Measurements from ENCODE around the gene TAS2R7. TPM values are rescaled to one million over a fixed set of nuclear protein-coding genes. Genes with fewer than 3 reads are reported as not detected.

Gene TAS2R7
- total RNA-seq, 4 donors from 2014 or later: not detected

- no peak overlapping the region for H3K27ac ChIP-seq (replicated peaks in 1 of 4)
- intact Hi-C loops (cut with DNase I): no loop called here
- no peaks in the 10 kb centered on the region for H3K36me3 ChIP-seq
- H3K4me3 ChIP-seq: no peak overlapping the region
- no peaks in the 10 kb centered on the region for H3K9me3 ChIP-seq
- no peak for TF ChIP-seq EP300 (IDR thresholded peaks at IDR 0.05)
- no peak for TF ChIP-seq POLR2A (IDR thresholded peaks at IDR 0.05; ENCODE audit: low read depth)
- TF ChIP-seq POLR2AphosphoS5 (IDR thresholded peaks at IDR 0.05): no peak
- TF ChIP-seq CTCF (IDR thresholded peaks at IDR 0.05): no peak
- no peaks in the 10 kb centered on the region for H3K4me1 ChIP-seq
- DNase-seq (ENCODE audit: extremely low spot score): no peak
- 75% methylated on average over 5 of the region's 5 CpGs for WGBS
- H3K27me3 ChIP-seq: no peaks in the 10 kb centered on the region
Observed at GRCh38 chr12:10783252-10783651, 19.2 kb downstream of the TAS2R7 start.

GRCh38 chr12:10779103-10779502 lies 23.3 kb downstream of the TAS2R7 start:
- TF ChIP-seq POLR2AphosphoS5 (IDR thresholded peaks at IDR 0.05) (no peak), POLR2A (IDR thresholded peaks at IDR 0.05; ENCODE audit: low read depth) (no peak), CTCF (IDR thresholded peaks at IDR 0.05) (no peak), EP300 (IDR thresholded peaks at IDR 0.05) (no peak)

GRCh38 chr12:10771132-10771733 lies 31.2 kb downstream of the TAS2R7 start:
- H3K4me3 ChIP-seq: no peak overlapping the region
- WGBS: 0% methylated on average over 1 of the region's 1 CpG
- H3K9me3 ChIP-seq: no peaks in the 10 kb centered on the region
- TF ChIP-seq POLR2A (IDR thresholded peaks at IDR 0.05; ENCODE audit: low read depth): no peak
- TF ChIP-seq CTCF (IDR thresholded peaks at IDR 0.05): peak; percentile 64 to 70 (median 66)
- no peak for TF ChIP-seq EP300 (IDR thresholded peaks at IDR 0.05)
- no peak for TF ChIP-seq POLR2AphosphoS5 (IDR thresholded peaks at IDR 0.05)
- no peak for DNase-seq (ENCODE audit: extremely low spot score)
- no peak overlapping the region for H3K27ac ChIP-seq (replicated peaks in 1 of 4)
- intact Hi-C loops (cut with DNase I): loop anchor here (2.0 kb wide), 1 partner anchor 428 kb away; no protein-coding TSS in a partner anchor
- H3K36me3 ChIP-seq: no peaks in the 10 kb centered on the region
- H3K27me3 ChIP-seq: peaks cover 0 to 27% (median 2%) of the 10 kb centered on the region in 4 donors
- no peaks in the 10 kb centered on the region for H3K4me1 ChIP-seq

More at GRCh38 chr12:10779103-10779502, 23.3 kb downstream of the TAS2R7 start:
- Histone ChIP-seq H3K27me3 (no peaks in the 10 kb centered on the region), H3K27ac (replicated peaks in 1 of 4) (no peak overlapping the region), H3K4me1 (no peaks in the 10 kb centered on the region), H3K36me3 (no peaks in the 10 kb centered on the region), H3K4me3 (no peak overlapping the region), H3K9me3 (no peaks in the 10 kb centered on the region)
- intact Hi-C loops (cut with DNase I): no loop called here
- WGBS: 86% methylated on average over 2 of the region's 2 CpGs
- no peak for DNase-seq (ENCODE audit: extremely low spot score)

- peaks cover 0 to 18% (median 16%) of the 10 kb centered on the region in 4 donors for H3K9me3 ChIP-seq
- no peak overlapping the region for H3K27ac ChIP-seq (replicated peaks in 1 of 4)
- no peaks in the 10 kb centered on the region for H3K4me1 ChIP-seq
- intact Hi-C loops (cut with DNase I): no loop called here
- DNase-seq (ENCODE audit: extremely low spot score): no peak
- no peaks in the 10 kb centered on the region for H3K36me3 ChIP-seq
- WGBS: 27% methylated on average over 2 of the region's 2 CpGs
- H3K4me3 ChIP-seq: no peak overlapping the region
- peaks cover 0 to 33% (median 2%) of the 10 kb centered on the region in 4 donors for H3K27me3 ChIP-seq
- TF ChIP-seq CTCF (IDR thresholded peaks at IDR 0.05): no peak
- TF ChIP-seq POLR2AphosphoS5 (IDR thresholded peaks at IDR 0.05): no peak
- no peak for TF ChIP-seq POLR2A (IDR thresholded peaks at IDR 0.05; ENCODE audit: low read depth)
- TF ChIP-seq EP300 (IDR thresholded peaks at IDR 0.05): no peak
Observed at GRCh38 chr12:10759657-10760056, 42.8 kb downstream of the TAS2R7 start.

GRCh38 chr12:10756194-10756593 lies 46.2 kb downstream of the TAS2R7 start:
- Histone ChIP-seq H3K4me3 (no peak overlapping the region), H3K27ac (replicated peaks in 1 of 4) (no peak overlapping the region), H3K27me3 (peaks cover 0 to 22% (median 0%) of the 10 kb centered on the region in 4 donors), H3K36me3 (no peaks in the 10 kb centered on the region), H3K9me3 (peaks cover 0 to 18% (median 16%) of the 10 kb centered on the region in 4 donors), H3K4me1 (no peaks in the 10 kb centered on the region)
- WGBS: 85% methylated on average over 4 of the region's 4 CpGs
- intact Hi-C loops (cut with DNase I): no loop called here
- no peak for DNase-seq (ENCODE audit: extremely low spot score)
- TF ChIP-seq POLR2AphosphoS5 (IDR thresholded peaks at IDR 0.05) (no peak), EP300 (IDR thresholded peaks at IDR 0.05) (no peak), CTCF (IDR thresholded peaks at IDR 0.05) (no peak), POLR2A (IDR thresholded peaks at IDR 0.05; ENCODE audit: low read depth) (no peak)

All from esophagus muscularis mucosa (tissue), 4 donors.